ENCODE measurements around the gene LRP2. TPM values are rescaled to one million over a fixed set of nuclear protein-coding genes. Genes with fewer than 3 reads are reported as not detected.

The LRP2 gene
- total and polyA plus RNA-seq, 7 donors, result 1.9 TPM; not detected in 6

GRCh38 chr2:169086893-169087467 is 275.4 kb downstream of the LRP2 start:
- Histone ChIP-seq H3K36me3 (no peaks in the 10 kb centered on the region), H3K9me3 (peaks cover 0 to 4% (median 0%) of the 10 kb centered on the region in 4 donors), H3K27ac (no peak overlapping the region), H3K27me3 (no peaks in the 10 kb centered on the region), H3K4me1 (peaks cover 0 to 7% (median 1%) of the 10 kb centered on the region in 4 donors), H3K4me3 (no peak overlapping the region)
- no peak for DNase-seq
- TF ChIP-seq EP300 (IDR thresholded peaks at IDR 0.05) (no peak), POLR2A (IDR thresholded peaks at IDR 0.05) (no peak), CTCF (IDR thresholded peaks at IDR 0.05) (no peak), POLR2AphosphoS5 (IDR thresholded peaks at IDR 0.05) (no peak)
- intact Hi-C loops (cut with DNase I), result no loop called here
- 94 to 97% methylated on average over 3 of the region's 3 CpGs for WGBS, 2 donors

- Histone ChIP-seq H3K36me3 (no peaks in the 10 kb centered on the region), H3K4me1 (no peaks in the 10 kb centered on the region), H3K27me3 (no peaks in the 10 kb centered on the region), H3K9me3 (peaks cover 0 to 4% (median 0%) of the 10 kb centered on the region in 4 donors), H3K4me3 (no peak overlapping the region), H3K27ac (no peak overlapping the region)
- WGBS, 2 donors, result 68 to 89% methylated on average over 4 of the region's 4 CpGs
- TF ChIP-seq POLR2A (IDR thresholded peaks at IDR 0.05), result no peak
- no peak for TF ChIP-seq POLR2AphosphoS5 (IDR thresholded peaks at IDR 0.05)
- TF ChIP-seq EP300 (IDR thresholded peaks at IDR 0.05), result no peak
- no peak for TF ChIP-seq CTCF (IDR thresholded peaks at IDR 0.05)
- intact Hi-C loops (cut with DNase I), result no loop called here
- DNase-seq, result no peak
Observed at GRCh38 chr2:169082995-169083394, 279.3 kb downstream of the LRP2 start.

GRCh38 chr2:169081551-169081950 is 280.8 kb downstream of the LRP2 start:
- Histone ChIP-seq H3K27me3 (no peaks in the 10 kb centered on the region), H3K27ac (no peak overlapping the region), H3K36me3 (no peaks in the 10 kb centered on the region), H3K9me3 (peaks cover 0 to 4% (median 0%) of the 10 kb centered on the region in 4 donors), H3K4me3 (no peak overlapping the region), H3K4me1 (no peaks in the 10 kb centered on the region)
- intact Hi-C loops (cut with DNase I), result no loop called here
- DNase-seq, result no peak
- 90% methylated on average over 5 of the region's 5 CpGs for WGBS, 2 donors
- TF ChIP-seq POLR2A (IDR thresholded peaks at IDR 0.05) (no peak), POLR2AphosphoS5 (IDR thresholded peaks at IDR 0.05) (no peak), EP300 (IDR thresholded peaks at IDR 0.05) (no peak), CTCF (IDR thresholded peaks at IDR 0.05) (no peak)

GRCh38 chr2:169080250-169081069 is 281.9 kb downstream of the LRP2 start:
- H3K4me3 ChIP-seq, result no peak overlapping the region
- intact Hi-C loops (cut with DNase I), result no loop called here
- H3K27me3 ChIP-seq, result no peaks in the 10 kb centered on the region
- DNase-seq, result no peak
- H3K36me3 ChIP-seq, result no peaks in the 10 kb centered on the region
- TF ChIP-seq POLR2AphosphoS5 (IDR thresholded peaks at IDR 0.05) (no peak), CTCF (IDR thresholded peaks at IDR 0.05) (no peak), EP300 (IDR thresholded peaks at IDR 0.05) (no peak), POLR2A (IDR thresholded peaks at IDR 0.05) (no peak)
- WGBS, 2 donors, result 77 to 91% methylated on average over 2 of the region's 2 CpGs
- H3K9me3 ChIP-seq, result peaks cover 0 to 4% (median 0%) of the 10 kb centered on the region in 4 donors
- H3K27ac ChIP-seq, result no peak overlapping the region
- H3K4me1 ChIP-seq, result no peaks in the 10 kb centered on the region
